D721Med (cell line): ENCODE measurements around the gene ACSM5.
"Not testable (repeated sequence)": the region's sequence is repeated elsewhere in the genome, so short reads cannot be mapped to it uniquely, and the experiment has no call there.

ENCODE experiments used
- DNase-seq: peaks from one replicate; pipeline ENCODE4 v3.0.0; 2011; ENCODE audit warnings: low spot score; ENCODE audit not compliant: insufficient read length
- FAIRE-seq: peaks from 2 replicates; lab custom pipeline; 2011; peaks lifted over from hg19 to GRCh38; lab: Jason Lieb, UNC
- TF ChIP-seq, protein P1 (sequence below): IDR thresholded peaks from 2 replicates; pipeline ENCODE4 v1.5.1; 2012; ENCODE audit warnings: mild to moderate bottlenecking, control low read depth; ENCODE audit not compliant: insufficient read depth; ENCODE audit errors: missing control alignments

ACSM5 gene

DNA sequence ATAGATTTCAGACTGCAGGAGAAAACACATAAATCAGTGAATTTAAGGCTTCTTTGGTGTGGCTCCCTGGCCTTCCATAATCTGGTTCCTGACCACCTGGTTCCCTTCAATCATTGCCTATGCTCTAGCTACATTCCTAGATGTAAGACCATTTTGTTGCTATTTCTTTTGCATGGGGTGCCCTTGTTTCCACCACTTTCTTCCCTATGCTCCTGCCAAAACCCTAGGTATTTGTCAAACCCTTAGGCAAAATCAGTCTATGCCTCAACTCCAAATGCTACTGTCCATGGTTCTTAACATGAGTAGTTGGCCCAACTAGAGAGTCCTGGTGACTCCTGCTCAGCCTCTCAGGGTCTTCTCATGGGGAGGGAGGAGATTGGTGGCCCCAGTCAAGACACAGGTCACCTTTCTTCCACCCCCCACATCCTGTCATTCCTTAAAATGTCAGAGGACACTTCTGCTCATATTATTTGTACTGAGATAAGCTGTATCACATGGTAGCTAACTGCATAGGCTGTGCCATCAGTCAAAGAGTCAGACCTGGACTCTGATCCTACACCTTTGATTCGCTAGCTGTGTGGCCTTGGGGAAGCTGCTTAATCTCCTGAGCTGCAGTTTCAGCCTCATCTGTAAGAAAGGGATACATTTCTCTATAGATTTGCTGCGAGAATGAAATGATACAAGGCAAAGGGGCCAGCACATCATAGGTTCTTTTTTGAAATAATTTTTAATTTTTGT lies 15.0 kb downstream of the ACSM5 start:
- DNase-seq (no peak), FAIRE-seq (no peak)
- TF ChIP-seq, protein P1, sequence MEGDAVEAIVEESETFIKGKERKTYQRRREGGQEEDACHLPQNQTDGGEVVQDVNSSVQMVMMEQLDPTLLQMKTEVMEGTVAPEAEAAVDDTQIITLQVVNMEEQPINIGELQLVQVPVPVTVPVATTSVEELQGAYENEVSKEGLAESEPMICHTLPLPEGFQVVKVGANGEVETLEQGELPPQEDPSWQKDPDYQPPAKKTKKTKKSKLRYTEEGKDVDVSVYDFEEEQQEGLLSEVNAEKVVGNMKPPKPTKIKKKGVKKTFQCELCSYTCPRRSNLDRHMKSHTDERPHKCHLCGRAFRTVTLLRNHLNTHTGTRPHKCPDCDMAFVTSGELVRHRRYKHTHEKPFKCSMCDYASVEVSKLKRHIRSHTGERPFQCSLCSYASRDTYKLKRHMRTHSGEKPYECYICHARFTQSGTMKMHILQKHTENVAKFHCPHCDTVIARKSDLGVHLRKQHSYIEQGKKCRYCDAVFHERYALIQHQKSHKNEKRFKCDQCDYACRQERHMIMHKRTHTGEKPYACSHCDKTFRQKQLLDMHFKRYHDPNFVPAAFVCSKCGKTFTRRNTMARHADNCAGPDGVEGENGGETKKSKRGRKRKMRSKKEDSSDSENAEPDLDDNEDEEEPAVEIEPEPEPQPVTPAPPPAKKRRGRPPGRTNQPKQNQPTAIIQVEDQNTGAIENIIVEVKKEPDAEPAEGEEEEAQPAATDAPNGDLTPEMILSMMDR: no peak

DNA sequence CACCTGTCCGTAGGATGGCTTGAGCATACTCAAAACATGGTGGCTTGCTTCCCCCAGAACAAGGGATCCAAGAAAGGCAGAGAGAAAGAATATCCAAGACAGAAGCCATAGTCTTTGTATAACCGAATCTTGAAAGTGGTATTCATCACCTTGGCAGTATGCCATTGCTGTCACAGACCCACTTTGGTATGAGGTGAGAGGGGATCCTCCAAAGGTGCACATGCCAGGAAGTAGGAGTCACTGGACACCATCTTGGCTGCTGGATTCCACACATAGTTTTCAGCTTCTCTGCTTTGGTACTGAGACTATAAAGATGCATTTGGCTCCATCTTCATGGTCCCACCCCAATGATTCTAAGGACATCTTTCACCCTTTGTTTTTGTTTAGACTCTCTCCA lies 18.1 kb downstream of the ACSM5 start:
- not testable (repeated sequence) for DNase-seq, FAIRE-seq

DNA sequence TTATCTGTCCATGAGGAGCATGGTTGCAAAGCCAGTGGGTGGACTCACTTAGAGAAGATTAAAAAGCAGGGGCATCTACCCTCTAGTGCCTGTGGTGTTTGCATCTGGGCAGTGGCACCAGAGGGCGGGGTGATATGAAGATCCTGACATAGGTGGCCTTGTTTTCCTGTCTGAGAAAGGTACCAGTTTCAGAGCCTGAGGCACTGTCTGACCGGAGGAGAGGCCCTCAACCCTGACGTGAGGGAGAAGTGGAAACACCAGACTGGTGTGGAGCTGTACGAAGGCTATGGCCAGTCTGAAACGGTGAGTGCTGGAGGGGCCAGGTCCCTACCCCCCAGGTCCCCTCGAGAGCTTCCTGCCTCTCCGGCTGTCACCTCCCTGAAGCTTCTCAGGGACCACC lies 20.2 kb downstream of the ACSM5 start:
- not testable (repeated sequence) for FAIRE-seq

DNA sequence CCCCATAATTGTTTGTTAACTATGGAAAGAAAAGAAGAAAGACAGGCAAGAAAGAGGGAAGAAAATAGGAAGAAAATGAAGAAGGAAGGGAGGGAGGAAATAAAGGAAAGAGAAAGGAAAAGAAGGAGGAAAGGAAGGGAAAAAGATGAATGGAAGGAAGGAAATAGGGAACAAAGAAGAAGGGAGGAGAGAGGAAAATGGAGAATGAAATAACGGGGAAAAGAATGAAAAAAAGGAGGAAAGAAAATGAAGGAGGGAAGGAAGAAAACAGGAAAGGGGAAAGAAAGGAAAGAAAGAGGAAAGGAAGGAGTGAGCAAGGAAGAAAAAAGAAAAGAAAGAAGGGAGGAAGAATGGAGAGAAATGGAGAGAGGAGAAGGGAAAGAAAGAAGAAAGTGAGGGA lies 21.1 kb downstream of the ACSM5 start:
- not testable (repeated sequence) for FAIRE-seq, DNase-seq

More for the DNA sequence above, 20.2 kb downstream of the ACSM5 start:
- not testable (repeated sequence) for DNase-seq

DNA sequence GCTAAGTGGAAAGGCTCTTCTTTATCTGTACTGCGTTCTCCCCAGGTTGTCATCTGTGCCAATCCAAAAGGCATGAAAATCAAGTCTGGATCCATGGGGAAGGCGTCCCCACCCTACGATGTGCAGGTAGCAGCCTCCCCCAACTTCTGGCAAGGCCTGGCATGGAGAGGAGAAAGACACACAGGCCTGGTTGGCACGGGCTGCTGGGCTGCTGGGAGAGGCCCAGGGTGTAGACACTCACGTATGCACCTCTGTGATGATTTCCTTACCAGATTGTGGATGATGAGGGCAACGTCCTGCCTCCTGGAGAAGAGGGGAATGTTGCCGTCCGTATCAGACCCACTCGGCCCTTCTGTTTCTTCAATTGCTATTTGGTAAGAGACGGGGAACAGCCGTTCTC lies 21.6 kb downstream of the ACSM5 start:
- FAIRE-seq: no peak
- no peak for DNase-seq
- TF ChIP-seq, protein P1: no peak

DNA sequence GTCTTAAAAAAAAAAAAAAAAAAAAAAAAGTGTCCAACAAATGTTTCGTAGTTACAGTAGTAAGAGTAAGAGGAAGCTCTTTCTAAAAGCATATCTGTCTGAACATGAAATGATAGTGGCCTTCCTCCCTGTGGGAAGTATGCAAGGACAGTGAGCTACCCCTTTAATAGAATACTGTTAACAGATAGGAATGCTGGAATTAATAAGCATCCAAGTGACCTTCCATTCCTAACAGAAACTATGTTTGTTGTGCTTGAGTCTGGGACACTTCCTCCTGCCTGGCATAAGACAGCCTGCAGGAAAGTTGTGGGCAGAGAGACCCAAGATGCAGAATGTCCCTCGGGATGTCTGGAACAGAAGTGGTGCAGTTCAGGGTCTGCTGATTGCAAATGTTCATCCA lies 29.6 kb downstream of the ACSM5 start:
- not testable (repeated sequence) for FAIRE-seq, DNase-seq

DNA sequence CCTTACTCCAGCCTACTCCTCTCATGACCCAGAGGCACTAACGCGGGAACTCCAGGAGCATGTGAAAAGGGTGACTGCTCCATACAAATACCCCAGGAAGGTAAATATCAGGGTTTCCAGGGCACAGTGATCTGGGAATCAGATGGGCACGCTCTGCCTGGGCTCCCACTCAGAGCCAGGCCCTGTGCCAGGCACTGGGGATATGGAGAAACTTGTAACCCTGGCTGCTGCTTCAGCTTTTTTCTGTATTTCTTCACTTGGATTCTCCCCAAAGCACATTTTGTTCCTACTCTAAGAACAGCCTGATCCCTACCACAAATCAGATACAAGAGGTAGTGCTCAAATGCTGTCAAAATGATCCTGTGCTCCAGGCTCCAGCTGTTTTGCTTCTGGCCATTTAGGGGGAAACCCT lies 30.5 kb downstream of the ACSM5 start:
- FAIRE-seq, DNase-seq: not testable (repeated sequence)

DNA sequence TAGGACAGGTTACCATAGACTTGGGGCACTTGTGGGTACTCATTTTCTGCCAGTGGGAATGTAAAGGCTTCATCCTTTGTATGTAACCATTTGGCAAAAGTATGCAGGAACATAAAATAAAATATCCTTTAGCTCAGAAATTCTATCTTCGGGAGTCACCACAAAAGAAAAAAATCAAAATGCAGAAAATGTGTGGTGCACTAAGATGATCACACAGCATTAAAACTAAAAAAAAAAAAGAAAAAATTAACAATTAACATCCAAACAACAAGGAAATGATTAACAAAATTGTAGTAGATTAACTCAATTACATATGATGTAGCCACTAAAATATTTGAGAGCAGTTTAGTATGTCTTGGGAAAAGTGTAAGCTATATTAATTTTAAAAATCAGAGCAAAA lies 31.4 kb downstream of the ACSM5 start:
- not testable (repeated sequence) for DNase-seq, FAIRE-seq

DNA sequence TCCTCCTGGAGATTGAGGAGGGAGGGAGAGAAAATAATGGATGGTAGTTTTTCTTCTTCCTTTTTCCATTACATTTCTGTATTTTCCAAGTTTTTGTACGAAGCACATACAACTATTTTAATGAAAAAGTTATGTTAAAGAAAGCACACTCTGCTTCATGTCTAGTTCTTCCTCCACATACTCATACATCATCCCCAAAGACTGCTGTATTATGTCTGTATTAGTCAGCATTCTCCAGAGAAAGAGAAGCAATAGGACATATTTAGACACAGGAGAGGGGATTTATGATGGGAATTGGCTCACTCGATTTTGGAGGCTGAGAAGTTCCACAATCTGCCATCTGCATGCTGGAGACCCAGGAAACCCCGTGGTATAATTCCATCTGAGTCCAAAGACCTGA lies 31.9 kb downstream of the ACSM5 start:
- DNase-seq (no peak), FAIRE-seq (no peak)
- TF ChIP-seq, protein P1: no peak

DNA sequence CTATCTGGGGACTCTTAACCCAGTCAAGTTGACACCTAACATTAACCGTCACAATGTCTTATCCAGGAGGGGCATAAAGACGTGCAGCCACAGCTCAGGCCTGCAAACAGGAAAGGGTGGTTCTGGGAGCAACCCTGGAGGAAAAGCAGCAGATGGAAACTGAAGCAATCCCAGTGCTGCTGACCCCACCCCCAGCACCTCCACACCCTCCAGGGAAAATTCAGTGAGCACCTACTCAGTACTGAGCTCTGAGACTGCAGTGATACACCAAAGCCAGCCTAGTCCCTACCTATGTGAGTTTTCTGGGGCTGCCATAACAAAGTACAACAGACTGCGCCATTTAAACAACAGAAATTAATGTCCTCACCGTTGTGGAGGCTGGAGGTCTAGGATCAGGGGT lies 32.5 kb downstream of the ACSM5 start:
- not testable (repeated sequence) for FAIRE-seq

DNA sequence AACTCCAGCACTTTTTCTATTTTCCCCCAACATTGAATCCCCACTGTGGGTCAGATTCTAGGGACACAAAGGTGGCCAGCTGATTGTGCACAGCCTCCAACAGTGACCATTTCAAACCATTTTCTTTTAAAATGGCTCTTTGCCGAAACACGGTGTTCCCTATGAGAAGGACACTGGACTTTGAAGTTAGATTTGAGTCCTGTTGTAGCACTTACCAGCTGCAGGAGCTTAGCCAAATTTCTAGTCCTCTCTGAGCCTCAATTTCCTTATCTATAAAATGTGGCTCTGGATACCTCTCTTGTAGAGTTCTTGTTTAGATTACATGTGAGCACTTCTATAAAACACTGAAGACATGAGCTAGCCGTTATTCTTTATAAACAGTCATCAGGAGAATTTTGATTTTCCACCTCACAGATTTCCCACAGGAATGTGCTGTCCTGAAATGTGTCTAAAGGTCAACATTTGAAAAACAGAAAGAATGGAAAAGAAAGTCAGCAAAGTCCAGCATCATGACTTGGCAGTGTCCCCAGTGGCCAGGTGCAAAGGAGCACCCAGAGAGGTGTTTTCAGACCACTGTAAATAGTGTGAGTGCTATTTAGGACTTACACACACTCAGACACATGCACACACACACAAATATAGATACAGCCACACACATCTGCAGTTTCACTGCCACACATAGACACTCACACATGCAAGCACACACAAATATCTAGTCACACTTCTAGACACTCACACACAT lies 37.5 kb downstream of the ACSM5 start:
- not testable (repeated sequence) for DNase-seq, FAIRE-seq

More for the DNA sequence above, 32.5 kb downstream of the ACSM5 start:
- not testable (repeated sequence) for DNase-seq

DNA sequence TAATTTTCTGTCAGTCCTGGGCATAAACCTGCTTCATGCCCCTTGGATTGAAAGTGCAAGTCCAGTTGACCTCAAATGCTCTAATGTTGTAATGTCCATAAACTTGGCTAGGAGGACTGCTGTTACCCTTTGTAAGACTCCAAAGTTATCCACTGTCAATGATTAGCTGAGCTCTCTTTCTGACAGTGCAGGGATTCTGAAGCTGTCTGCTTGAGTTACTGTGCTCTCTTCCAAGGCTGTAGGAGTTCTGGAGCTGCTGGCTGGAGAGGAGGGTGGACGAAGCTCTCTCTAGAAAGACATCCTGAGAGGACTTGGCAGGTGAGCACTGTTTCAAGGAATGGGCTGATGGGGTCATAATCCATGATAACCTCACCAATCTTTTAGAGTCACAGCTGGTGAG lies 42.0 kb downstream of the ACSM5 start, which contains the start of gene ACSM2A:
TSS of gene ACSM2A (plus strand) at position 158 of the 400 bp plus-strand sequence. CDS start 8,594 bp downstream, outside the sequence.
- FAIRE-seq, DNase-seq: not testable (repeated sequence)

DNA sequence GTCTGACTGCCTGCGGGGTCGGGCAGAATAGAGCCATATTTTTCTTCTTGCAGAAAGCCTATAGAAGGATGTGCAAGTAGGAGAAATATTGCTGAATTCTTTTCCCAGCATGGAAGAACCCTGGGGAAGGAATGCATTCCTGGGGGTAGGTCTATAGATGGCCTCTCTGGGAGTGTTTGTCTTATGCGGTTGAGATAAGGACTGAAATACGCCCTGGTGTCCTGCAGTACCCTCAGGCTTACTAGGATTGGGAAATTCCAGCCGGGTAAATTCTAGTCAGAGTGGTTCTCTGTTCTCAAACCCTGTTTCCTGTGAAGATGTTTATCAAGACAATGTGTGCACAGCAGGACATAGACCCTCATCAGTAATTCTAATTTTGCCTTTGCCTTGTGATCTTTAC lies 44.3 kb downstream of the ACSM5 start:
- not testable (repeated sequence) for DNase-seq, FAIRE-seq

DNA sequence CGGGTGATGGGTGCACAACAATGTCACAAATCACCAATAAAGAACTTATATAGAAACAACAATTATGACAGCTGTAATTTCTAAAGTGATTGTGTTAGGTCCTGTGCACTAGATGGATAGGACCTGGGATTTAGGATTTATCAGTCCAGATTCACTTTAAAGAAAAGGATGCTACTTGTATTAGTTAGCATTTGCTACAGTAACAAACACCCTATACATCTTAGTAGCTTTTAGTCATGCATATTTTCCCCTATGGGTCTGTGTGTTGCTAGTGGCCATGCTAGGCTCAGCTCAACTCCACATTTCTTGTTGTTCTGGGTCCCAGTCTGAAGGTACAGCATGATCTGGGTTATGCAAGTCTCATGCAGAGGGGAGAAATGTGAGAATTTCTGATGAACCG lies 49.9 kb downstream of the ACSM5 start:
- not testable (repeated sequence) for FAIRE-seq, DNase-seq

DNA sequence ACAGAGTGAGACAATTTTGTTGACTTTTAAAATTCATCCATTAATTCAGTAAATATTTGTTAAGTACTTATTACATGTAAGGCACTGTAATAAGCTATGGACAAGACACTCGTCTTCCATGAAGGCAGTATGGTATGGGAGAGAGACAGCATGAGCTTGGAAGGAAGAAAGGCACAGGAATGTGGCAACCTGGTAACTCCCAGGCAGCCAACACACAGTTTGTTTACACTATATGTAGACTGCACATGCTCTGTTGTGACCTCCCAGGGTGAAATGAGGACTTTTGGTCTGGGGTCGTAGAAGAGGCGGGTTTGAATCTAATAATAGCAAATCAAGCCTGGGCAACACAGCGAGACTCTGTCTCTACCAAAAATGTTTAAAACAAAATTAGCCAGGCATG lies 51.0 kb downstream of the ACSM5 start:
- DNase-seq, FAIRE-seq: not testable (repeated sequence)

DNA sequence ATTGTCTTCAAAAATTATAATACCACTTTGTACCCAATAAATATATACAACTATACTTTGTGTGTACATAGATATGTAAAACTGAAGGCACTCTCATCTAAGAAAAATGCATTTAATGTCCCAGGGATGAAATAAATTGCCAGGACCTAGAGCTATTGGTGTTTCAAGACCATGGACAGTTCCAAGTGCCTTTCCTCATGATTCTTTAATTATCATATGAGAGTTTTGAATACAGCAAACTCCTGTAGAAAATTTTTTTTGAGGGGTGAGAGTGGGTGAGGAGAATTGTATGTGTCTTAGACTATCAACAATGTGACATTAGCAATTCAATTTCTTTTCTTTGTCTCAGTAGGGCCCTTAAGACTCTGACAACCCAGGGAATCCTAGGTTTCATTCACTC lies 59.6 kb downstream of the ACSM5 start:
- not testable (repeated sequence) for FAIRE-seq, DNase-seq
